Putamen (tissue), 1 donor: ENCODE results near the gene MYLK2.
A peak's percentile ranks its signal among the peaks of the same experiment; 100 is the strongest.

Source experiments
- DNase-seq: peaks from one replicate; pipeline ENCODE4 v3.0.0-alpha.2; 2016; ENCODE audit warnings: low spot score

The MYLK2 gene

DNA sequence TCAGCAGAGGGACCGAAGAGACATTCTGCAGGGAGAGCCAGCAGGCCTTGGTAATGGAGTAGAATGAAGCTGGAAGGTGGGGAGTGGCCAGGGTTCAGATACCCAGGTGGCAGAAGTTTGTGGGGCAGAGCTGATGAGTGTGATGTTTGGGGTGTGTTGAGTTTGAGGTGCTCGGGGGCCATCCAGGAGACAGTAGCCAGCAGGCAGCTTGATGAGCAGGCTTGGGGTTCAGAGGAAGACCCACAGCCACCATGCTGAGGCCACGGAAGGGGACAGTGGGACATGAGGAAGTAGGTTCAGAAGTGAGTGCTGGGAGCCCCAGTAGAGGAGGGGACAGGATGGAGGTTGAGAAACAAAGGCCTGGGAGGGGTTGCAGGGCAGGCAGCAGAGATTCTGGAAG lies 37.4 kb downstream of the MYLK2 start:
- no peak for DNase-seq

DNA sequence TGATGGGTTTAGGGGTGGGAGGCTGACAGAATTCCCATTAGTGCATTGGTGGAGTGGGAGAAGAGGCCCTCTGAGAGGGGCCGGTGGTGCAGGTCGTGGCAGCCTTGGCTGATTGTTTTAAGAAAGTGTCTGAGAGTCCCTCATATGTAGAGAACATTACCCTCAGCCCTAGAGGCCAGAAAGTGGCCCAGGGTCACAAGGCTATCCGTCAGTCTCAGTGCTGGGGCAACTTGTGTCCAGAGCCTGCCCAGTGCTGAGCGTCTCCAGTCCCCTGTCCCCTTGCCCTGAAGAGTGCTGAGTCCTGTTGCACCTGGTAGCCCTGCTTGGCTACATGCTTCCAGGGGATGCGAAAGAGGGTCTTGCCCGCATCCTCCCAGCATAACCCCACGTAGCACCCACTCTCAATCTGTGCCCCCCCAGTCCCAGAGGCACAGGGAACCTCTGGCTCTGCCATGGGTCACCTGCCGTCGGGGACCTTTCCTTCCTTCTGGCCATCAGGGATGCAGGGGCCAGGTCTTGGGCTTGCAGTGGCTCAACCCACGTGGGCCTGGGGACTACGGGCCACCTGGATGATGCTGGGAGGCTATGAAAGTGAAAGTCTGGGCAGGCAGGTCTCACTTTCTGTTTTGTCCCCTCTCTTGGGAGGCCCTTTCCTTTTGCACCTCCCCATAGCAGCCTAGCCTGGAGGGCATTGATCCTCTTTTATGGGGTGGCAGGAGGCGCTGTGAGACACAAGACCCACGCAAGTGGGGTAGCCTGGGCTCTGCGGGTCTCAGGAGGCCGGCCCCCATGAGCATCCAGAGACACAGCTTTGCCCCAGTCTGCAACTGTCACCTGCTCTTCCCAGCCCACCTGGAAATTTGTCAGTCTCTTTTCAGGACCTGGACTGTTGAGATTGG lies 39.0 kb downstream of the MYLK2 start:
- DNase-seq = no peak

DNA sequence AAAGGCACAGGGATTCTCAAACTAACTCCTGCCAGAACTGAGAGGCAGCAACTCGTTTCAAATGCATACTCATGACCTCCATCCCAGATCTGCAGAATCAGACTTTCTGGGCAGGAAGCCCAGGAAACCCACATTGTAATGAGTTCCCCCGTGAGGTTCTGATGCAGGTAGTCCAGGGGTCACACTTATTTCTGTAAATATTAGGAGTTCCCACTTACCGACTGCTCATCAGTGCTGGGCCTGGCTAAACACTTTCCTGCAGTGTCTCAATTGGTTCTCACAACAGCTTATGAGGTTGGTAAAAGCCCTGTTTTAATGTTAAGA lies 39.6 kb downstream of the MYLK2 start:
- no peak for DNase-seq

DNA sequence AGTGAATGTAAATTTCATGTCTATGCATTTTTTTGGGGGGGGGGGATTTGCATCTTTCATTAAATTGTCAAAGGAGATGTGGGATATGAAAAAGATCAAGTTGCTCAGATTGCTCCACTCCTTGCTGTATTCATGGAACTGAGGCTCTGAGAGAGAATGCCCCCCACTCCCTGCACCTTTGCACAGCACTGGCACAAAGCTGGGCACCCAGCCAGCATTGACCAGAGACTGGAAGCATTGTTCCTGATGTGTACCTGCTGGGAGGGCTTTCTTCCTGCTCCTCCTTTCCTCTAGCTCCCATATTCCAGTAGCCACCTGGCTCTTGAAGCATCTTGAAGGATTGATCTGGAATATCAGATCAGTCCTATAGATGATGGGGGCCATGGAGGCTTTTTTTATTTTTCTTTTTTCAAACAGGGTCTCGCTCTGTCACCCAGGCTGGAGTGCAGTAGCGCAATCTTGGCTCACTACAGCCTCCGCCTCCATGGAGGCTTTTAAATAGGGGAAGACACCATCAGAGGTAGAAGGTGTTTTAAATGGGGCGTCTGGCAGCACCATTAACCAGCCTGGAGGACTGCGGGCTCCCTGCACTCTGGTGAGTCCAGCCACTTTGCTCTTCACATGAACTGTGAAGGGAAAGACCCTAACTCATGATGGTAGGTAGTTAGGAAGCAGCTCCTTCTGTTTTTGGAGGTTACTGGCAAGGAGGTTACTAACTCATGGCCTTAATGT lies 40.3 kb downstream of the MYLK2 start:
- no peak for DNase-seq

DNA sequence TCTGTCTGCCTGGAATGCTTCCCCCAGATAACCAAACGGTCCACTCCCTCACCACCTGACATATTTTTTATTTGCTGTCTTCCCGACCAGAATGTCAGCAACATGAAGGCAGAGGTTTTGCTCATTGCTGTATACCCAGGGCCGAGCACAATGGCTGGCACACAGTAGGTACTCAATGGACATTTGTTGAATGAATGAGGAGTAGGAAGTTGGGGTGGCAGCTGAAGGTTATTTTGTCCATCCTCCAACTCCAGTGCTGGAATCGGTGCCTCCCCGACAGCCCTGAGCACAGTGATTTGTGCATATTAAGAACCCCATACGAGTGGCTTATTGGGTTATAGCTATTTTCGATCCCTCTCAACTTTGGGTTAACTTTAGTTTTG lies 40.8 kb downstream of the MYLK2 start:
- DNase-seq = no peak

DNA sequence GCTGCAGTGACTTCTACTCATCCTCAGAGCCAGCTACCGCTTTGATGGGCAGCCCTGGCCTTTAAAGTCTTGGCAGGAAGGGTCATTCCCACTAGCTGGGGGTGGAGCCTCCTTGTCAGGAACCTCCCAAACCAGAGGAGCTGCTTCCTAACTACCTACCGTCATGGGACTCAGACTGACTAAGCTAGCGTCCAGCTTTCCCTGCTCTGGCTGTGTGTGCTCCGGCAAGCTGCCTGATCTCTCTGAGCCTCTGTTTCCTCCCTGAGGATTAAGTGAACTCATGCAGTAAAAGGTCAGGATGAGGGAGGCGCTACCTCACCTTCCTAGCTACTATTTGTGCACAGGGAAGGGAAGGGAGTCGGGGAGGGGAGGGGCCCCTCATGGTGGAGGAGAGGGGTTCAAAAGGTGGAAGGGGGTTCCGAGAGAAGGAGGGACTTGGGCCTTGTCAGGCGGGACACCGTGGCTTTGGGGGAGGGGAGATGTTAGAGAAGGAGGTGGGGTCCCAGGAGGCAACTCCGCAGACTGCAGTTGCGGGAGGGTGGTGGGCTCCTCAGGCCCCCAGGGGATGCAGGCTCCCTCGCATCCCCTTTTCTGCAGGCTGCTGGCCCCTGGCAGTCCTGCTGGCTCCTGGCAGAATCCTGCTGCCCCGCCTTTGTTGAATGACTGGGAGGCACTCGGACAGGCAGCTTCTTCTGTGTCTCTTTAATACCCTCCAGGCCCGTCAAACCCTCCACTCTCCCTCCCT lies 41.4 kb downstream of the MYLK2 start:
- DNase-seq = no peak

DNA sequence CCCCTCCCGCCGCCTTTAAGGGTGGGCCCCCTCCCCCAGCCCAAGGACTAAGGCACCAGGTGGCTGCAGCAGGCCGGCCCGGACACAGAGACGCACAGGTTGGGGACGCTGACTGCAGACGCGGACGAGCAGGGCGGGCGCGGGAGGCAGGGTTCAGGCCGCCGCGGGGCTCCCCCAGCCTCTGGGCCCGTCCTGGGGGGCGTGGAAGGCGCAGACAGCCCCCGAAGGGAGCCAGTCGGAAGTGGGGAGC lies 41.9 kb downstream of the MYLK2 start:
- no peak for DNase-seq

DNA sequence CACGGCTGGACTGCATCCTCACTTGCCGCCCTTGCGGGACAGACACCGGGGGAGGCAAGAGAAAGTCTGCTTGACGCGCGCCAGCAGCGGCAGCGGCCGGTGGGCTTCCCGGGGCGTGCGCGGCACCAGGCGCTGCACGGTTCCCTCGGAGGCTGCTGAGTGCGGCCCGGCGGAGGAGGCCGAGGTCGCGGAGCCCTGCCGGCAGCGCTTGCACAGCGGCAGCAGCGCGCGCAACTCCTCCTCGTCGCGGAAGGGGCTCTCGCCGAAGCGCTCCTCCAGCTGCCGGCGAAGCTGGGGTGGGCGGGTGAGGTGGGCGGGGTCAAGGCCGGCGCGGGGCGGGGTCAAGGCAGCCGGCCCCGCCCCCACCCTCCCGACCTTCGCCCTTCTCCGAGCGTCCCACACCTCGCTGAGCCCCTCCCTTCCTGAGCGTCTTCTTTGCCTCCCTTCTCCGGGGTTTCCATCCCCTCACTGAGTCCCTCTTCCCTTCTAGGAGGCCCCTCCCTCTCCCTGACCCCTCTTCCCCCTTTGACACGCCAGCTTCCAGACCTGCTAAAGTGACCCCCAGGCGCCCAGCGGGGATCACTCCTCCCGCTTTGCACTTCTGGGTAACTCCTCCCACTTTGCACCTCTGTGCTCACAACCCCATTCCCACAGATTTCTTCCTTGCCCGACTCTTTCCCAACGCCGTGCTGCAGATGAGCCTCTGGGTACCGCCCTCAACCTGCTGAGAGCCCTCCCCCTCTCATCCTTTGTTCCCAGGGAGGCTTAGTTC lies 42.4 kb downstream of the MYLK2 start:
- peak; percentile 54 for DNase-seq

DNA sequence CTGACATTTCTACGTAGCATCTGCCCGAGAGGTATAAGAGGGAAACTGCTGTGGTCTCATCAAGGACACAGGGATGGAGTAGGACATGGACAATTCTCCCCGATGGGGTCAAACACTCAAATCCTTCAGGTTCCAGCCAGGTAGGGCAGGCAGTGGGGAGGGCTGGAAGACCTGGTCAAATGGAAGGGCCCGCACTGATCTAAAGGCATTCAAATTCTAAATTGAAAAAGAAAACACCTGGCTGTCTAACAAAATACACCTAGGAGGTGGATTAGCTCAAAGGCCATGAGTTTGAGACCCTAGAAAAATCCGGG lies 43.0 kb downstream of the MYLK2 start:
- DNase-seq = no peak

DNA sequence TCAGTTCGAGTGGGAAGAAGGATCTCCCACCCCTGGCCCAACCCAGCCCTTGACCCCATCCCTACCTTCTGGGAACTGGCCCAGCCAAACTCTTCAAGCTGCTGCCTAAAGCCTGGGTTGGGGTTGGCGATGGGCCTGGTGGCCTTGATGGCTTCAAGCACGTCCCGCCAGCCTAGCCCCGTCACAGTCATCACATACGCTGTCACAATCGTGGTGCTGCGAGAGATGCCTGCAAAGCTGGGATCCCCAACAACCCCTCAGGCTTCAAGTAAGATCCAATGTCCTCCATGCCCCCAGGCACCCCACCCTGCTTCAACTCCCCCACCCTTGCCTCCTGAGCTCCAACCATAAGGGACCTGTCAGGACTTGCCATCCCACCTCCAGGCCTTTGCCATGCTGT lies 43.4 kb downstream of the MYLK2 start:
- DNase-seq = no peak

DNA sequence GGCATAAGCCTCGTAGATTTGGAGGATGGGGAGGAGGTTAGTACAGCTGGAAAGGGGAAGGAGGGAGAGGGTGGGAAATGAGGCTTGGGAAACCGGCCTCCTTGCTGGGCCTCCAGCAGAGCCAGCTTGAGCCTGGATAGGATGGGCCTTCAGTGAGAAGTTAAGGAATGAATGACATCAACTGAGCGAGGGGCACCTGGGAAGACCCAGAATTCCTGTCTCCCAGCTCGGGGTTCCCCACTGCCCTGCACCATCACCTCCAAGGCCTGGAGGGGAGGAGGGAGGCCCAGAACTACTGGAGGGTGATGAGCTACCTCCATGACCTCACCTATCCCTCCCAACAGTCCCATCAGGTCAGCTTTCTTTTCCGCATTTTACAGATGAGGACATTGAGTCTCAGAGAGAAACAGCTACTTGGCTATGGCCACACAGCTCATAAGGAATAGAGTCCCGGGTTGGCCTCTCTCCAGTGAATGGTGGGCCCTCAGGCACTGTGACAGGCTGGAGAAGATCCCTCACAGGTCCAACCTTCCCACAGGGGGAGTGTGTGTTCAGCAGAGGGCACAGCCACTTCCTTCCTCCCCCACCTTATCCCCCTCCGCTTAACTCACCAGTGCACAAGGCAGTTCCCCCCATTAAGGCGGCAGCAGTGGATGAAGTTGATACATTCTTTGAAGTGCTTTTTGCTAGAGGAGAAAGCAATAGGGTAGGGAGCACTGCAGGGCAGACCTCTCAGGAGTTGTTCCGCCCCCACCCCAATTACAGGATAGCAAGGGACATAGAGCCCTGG lies 44.3 kb downstream of the MYLK2 start:
- no peak for DNase-seq

DNA sequence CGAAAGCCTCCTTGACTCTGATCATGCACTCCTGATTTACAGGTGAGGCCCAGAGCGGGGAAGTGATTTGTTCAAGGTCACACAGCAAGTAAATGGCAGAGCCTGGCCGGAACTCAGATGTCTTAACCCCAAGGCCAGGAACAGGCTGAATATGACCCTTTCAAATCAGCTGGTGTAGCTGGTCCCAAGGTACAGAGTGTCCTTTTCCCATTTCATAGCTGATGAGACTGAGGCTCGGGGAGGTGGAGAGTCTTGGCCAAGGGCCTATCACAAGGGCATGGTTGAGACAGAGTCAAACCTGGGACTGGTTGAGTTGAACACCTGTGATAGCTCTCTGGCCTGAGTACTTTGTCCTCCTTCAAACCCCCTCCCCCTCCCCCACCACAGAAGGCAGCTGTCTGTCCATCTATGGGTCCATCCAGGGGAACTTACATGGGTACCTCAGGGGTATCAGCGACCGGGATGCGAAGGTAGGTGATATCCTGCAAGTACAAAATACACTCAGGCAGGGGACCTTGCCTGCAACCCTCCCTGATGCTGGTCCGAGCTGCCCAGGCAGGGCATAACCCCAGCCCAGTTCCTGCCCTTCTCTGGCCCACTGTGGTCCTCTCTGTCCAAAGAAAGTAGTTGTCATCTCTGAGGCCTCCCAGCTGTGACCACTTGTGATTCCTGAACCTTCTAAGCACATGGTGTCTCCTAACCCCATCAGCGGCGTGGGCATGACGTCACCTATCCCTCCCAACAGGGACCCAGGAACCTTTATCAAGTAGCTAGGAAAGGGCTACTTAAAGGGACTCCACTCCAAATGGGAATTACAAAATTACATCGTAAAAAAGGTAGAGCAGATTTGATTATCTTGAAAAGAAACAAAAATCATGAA lies 45.6 kb downstream of the MYLK2 start:
- DNase-seq = no peak

DNA sequence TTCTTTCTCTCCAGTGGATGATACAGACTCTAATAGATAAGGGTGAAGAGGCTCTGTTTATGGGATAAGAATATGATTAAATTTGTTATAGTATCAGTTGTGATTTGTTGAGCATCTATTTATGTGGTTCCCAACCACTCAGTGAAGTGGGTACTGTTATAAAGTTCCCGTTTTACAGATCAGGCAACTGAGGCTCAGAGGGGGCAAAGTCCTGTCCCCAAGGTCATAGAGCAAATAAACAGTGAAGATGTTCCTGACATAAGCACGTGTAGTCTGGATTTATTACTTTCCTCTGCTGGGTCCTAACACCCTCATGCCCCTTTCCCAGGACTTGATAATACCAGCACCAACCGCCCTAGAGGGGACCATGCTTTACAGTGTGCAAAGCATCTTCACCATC lies 47.1 kb downstream of the MYLK2 start:
- DNase-seq = no peak

DNA sequence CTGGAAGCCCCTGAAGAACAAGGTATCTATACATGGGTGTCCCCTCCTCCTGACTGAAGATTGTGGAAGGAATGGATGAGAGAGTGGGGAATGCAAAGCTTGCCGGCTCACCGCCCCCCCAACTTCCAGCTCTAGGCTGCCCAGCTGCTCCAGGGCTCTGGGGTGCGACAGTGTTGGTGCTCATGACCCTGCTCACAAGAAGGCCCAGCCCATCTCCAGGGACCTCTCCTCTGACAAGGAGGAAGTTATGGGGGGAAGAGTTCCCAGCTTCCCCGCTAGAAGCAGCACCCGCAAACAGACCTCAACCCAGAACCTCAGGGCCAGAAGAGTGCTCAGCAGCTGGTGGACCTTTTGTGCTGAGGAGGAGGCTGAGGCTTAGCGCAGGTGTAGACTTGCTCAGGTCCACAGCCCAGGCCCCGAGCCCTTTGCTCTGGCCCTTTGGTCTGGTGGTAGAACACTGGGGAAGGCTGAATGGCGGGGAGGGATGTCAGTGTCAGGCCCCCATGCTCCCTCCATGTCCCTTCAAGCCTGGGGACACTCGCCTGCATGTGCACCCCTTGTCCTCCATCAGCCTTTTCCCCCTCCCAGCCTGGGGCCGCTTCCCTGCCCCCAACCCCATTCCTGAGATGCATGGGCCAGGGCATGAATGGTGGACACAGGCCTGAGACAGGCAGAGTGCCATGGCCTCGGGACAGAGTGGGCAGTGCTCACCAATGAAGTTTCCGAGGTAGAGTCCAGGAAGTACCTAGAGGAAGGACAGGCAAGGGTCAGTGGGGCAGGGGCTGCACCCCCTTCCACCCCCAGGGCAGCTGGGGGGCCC lies 49.9 kb downstream of the MYLK2 start:
- no peak for DNase-seq

DNA sequence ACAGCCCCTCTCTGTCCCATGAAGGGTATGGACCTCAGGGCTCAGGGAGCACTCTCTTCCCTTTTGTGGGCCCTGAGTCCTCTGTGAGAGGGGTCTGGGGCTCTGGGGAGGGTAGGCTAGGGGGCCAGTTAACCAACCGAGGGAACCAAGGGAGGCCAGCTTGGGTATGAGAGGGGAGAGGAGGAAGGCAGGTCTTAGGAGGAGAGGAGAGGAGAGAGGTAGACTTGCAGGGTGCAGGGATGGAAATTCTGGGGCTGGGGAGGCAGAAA lies 50.5 kb downstream of the MYLK2 start:
- no peak for DNase-seq

DNA sequence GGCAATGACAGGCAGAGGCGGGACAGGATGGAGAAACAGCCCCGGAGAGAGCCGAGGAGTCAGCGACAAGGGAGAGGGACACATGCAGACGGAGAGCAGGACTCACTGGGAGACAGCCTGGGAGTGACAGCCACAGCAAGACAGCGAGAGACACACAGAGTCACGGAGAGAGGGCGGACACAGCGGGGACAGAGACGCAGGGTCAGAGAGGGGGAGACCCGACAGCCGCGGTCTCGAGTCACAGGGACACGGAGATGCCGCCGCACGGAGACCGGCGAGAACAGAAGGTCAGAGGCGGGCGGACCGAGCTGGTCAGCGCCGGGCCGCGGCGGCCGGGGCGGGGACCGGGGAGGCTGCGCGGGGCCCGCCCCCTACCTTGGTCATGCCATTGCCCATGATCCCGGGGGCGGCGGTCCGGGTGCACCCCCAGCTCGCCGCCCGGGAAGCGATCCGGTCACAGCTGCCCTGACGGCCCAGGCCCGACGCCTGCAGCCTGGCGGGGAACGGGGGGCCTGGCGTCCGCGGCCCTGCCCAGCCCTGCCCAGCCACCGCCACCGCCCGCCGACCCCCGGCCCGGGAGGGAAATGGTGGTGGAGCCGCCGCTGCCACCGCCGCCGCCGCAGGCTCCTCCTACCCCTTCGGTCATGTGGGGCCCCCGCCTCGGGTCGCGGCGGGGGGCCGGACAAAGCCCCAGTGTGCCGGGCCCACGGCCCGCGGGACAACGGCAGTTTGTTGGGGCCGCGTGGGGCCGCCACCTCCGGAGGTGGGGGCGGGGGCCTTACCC lies 51.0 kb downstream of the MYLK2 start, which contains the start of the genes DUSP15 and TTLL9:
DUSP15 (minus strand) TSS at position 586 of the 784 bp plus-strand sequence; CDS start at position 396, 190 bp downstream.
TTLL9 (plus strand) TSS at position 693 of the 784 bp plus-strand sequence. CDS start 493 bp downstream, outside the sequence.
- peak; percentile 72 for DNase-seq

DNA sequence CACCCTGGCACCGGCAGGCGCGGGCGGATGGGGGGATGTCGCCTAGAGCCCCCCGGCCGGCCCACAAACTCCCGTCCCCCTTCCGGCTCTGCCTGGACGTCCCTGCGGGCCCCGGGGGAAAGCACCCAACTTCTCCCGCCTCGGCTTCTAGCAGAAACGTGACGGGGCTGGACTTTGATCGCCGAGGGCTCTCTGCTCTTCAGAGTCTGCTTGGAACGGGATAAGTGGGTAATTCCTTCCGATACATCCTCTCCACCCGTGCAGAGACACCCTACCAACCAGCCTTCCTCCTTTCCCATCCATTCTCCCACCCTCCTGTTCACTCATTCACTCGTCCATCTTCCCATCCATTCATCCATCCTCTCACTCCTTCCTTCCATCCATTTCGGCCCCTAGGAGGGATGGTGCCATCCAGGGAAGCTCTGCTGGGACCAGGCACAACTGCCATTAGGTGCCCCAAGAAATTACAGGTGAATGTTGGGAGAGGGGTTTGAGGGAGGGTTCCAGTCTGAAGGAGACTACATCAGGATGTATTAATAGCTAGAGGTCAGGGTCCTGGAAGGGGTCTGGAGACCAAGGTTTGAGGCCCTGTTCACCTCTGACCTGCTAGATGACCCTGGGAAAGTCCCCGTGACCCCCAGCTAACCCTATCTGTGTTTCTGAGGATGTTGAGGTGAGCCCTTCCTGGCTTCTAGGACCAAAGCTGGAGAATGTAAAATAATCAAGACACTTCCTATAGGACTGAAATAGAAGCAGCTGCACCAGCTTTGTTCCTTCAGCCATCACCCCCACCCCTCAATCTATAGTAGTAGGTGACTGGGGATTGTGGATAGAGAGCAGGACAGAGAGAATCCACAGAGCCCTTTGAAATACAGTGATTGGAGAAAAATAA lies 51.8 kb downstream of the MYLK2 start:
- no peak for DNase-seq

DNA sequence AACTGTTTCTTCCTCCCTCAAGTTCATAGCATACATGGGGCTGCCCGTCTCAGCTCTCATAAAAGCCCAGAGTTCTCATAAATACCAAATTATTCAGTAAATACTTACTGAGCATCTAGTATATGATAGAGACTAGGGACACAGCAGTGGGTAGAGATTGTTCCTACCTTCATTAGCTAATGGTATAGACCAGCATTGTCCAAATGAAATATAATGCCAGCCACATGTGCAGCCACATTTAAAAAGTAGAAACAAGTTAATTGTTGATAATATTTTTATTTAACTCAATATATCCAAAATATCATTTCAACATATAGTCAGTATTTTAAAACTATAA lies 52.4 kb downstream of the MYLK2 start:
- no peak for DNase-seq
